ENCODE data around the gene ANTKMT.
A peak's percentile ranks its signal among the peaks of the same experiment; 100 is the strongest.

ANTKMT gene, protein sequence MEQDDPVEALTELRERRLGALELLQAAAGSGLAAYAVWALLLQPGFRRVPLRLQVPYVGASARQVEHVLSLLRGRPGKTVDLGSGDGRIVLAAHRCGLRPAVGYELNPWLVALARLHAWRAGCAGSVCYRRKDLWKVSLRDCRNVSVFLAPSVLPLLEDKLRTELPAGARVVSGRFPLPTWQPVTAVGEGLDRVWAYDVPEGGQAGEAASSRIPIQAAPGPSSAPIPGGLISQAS

DNA sequence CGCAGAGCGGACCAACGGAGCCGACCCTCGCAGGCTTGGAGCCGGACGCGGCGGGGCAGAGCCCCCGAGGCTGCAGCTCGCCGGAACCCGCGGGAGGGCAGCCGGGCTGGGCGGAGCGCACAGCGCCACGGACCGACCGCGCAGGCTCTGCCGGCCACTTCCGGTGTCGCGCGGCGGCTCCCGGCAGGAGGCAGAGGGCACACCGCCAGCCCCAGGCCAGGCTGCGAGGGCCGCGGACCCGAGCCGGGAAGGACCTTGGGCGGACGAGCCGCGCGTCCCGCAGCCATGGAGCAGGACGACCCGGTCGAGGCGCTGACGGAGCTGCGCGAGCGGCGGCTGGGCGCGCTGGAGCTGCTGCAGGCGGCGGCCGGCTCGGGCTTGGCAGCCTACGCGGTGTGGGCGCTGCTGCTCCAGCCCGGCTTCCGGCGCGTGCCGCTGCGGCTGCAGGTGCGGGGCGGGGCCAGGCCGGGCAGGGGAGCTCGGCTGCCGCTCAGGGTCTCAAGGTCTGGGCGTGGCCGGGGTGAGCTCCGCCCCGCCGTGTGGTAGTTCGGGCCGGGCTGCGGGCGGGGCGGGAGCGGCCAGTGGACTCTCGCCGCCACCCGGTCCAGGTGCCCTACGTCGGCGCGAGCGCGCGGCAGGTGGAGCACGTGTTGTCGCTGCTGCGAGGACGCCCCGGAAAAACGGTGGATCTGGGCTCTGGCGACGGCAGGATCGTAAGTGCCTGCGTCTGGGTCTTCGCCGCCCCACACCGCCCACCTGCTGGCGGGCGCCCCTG is at the start of gene ANTKMT:
Gene ANTKMT (plus strand): TSS at position 157 of the 775 bp plus-strand sequence. CDS start 129 bp downstream, at position 286.
- DNase-seq (ENCODE audit: low read depth in 2 of 2), result peak; percentile 70 to 79

GRCh38 chr16:671353-672131 is 49.4 kb upstream of the ANTKMT start:
- DNase-seq (ENCODE audit: low read depth in 2 of 2), result no peak

DNA sequence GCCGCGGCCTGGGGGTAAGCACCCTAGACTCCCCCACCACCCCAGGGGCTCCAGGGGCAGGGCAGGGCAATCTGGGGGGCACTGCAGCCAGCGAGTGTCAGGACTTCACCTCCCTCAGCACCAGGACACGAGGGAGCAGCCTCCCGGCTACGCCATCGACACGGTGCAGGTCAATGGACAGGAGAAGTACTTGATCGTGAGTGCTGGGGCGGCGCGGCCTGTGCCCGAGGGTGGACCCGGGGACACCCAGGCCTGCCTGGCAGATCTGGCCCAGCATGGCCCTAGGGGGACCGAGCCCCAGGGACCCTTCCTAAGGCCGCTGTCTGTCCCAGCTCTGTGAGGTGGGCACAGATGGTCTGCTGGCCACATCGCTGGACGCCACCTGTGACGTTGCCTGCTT is 48.6 kb upstream of the ANTKMT start:
- no peak for DNase-seq (ENCODE audit: low read depth in 2 of 2)

DNA sequence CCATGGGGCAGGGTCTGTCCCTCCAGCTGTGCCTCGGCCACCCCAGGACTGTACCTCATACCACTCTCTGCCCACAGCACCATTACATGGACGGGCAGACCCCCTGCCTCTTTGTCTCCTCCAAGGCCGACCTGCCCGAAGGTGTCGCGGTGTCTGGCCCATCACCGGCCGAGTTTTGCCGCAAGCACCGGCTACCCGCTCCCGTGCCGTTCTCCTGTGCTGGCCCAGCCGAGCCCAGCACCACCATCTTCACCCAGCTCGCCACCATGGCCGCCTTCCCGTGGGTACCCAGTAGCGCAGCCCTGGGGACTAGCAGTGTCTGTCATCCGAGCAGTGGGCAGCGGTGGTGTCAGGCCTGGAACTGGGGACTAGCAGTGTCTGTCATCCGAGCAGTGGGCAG is 48.1 kb upstream of the ANTKMT start:
- DNase-seq (ENCODE audit: low read depth in 2 of 2), result no peak

DNA sequence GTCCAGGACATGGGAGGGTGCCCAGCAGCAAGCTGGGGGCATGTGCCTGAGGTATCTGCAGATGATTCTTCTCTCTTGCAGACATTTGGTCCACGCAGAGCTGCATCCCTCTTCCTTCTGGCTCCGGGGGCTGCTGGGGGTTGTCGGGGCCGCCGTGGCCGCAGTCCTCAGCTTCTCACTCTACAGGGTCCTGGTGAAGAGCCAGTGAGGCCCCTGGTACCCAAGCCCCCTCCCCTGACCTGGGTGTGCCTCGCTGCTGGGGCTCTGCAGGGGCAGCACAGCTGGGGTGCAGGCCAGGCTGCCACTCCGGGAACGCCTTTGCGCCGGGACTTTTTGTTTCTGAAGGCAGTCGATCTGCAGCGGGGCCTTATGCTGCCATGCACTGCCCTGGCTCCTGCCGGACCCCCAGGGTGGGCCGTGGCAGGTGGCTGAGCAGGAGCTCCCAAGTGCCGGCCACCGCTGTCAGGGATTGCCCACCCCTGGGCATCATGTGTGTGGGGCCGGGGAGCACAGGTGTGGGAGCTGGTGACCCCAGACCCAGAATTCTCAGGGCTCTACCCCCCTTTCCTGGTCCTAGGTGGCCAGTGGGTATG is 47.5 kb upstream of the ANTKMT start:
- no peak for DNase-seq (ENCODE audit: low read depth in 2 of 2)

GRCh38 chr16:674214-674881 is 46.6 kb upstream of the ANTKMT start:
- DNase-seq (ENCODE audit: low read depth in 2 of 2), result no peak

- DNase-seq (ENCODE audit: low read depth in 2 of 2), result no peak
Measured at GRCh38 chr16:674968-675883, 45.7 kb upstream of the ANTKMT start, which contains the start of gene RHBDL1. TSS of gene RHBDL1 (plus strand) at chr16:675671. CDS start at chr16:675791, 120 bp downstream.

- no peak for DNase-seq (ENCODE audit: low read depth in 2 of 2)
Measured at GRCh38 chr16:675884-676564, 44.9 kb upstream of the ANTKMT start.

DNA sequence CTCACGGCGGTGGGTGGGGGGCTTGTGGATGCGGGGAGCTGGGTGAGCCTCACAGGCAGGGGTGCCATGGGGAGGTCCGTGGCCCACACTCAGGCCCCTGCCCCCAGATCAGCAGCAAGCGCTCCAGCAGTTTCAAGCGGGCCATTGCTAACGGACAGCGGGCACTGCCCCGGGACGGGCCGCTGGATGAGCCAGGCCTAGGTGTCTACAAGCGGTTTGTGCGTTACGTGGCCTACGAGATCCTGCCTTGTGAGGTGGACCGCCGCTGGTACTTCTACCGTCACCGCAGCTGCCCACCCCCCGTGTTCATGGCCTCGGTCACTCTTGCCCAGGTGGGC is 44.4 kb upstream of the ANTKMT start:
- DNase-seq (ENCODE audit: low read depth in 2 of 2), result no peak

DNA sequence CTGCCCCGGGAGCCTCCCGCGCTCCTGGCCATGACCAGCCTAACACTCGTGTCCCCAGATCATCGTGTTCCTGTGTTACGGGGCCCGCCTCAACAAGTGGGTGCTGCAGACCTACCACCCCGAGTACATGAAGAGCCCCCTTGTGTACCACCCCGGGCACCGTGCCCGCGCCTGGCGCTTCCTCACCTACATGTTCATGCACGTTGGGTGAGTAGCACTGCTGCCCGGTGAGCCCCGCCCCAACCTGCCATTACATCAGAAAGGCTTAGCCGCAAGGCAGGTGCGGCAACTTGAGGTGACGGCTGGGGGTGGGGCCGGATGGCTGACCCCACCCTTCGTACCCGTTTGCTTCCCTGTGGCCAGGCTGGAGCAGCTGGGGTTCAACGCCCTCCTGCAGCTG is 44.0 kb upstream of the ANTKMT start:
- no peak for DNase-seq (ENCODE audit: low read depth in 2 of 2)

DNA sequence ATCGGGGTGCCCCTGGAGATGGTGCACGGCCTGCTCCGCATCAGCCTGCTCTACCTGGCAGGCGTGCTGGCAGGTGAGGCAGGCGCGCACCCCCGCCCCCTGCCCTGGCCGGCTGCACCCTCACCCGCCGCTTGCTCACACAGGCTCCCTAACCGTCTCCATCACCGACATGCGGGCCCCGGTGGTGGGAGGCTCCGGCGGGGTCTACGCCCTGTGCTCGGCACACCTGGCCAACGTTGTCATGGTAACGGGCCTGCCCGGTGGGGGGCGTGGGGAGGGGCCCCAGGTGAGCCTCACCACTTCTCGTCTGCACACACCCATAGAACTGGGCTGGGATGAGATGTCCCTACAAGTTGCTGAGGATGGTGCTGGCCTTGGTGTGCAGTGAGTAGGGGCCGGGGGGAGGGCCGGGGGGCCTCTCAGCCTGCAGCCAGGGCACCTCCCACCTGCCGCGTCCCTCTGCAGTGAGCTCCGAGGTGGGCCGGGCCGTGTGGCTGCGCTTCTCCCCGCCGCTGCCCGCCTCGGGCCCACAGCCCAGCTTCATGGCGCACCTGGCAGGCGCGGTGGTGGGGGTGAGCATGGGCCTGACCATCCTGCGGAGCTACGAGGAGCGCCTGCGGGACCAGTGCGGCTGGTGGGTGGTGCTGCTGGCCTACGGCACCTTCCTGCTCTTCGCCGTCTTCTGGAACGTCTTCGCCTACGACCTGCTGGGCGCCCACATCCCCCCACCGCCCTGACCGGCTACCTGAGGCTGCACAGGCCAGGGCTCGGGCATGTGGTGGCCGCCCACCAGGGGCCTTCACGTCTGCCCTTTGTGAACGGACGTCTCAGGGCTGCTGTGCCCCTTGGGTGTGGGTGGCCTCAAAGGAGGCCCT is 43.4 kb upstream of the ANTKMT start:
- DNase-seq (ENCODE audit: low read depth in 2 of 2), result no peak

DNA sequence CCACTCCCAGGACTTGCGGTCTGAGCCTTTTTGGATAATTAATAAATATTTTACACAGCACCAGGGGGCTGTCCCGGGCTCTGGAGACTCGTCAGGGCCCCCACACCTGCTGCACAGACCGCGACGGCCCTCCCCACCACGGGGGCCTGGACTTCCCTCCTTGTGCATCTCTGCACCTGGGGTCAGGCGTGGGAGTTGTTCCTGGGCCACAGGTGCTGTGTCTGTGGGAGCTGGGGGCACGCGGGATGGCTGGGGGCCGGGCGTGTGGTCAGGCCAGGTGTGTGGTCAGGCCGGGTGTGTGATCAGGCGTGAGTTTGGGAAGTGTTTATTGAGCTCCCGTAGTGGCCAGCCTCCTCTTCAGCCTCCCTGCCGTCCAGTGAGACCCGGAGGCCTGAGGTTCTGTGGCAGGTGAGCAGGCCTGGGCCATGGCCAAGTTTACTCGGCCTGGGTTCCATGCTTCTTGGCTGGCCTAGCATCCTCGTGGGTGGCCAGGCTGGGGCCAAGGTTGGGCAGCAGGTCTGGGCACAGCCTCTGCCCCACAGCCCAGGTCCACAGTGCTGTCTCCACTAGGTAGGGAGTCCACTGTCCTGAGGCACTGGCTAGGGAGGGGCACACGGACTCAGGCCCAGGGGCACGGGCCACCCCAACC is 42.6 kb upstream of the ANTKMT start:
- no peak for DNase-seq (ENCODE audit: low read depth in 2 of 2)

DNA sequence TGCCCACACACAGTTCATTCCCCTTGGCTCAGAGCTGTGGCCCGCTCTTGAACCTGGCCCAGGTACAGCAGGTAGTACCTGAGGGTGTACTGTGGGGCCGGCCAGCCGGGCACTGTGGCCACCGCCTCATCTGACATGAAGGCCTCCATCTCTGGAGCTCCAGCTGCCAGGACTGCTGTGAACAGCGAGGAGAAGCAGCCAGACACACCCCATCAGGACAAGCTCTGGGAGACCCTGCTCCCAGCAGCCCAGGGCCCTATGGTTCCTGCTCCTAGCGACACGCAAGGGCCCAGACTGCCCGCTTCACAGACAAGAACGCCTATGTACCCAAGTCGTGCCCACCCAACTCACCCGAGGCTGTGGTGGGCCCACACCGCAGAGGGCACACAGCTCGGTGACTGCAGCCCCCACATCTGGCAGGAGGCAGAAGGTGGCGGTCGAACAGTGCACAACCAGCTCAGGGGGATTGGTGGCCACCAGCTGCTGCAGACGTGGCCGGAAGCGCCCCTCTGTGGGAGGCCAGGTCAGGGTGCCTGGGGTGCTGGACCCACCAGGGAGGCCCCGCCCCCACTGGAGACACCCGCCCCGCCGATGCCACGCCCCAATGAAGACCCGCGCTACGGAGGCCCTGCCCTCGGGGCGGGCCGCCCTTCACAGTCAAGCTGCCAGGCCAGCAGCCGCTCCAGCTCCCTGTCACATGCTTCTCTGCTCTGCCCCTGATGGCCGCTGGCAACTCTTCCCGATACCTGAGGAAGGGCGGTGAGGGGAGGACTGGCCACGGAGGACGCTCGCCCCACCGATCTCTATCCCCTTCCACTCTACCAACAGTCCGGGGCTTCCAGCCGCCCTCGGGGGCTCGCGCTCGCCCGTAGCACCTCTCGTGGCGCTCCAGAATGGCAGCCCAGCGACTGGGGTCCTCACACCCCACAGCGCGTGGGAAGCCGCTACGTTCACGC is 41.8 kb upstream of the ANTKMT start:
- DNase-seq (ENCODE audit: low read depth in 2 of 2), result peak; percentile 40 to 59

- DNase-seq (ENCODE audit: low read depth in 2 of 2), result peak; percentile 80 to 90
Measured at GRCh38 chr16:679814-680624, 40.9 kb upstream of the ANTKMT start, which contains the start of gene STUB1. TSS of gene STUB1 (plus strand) at chr16:680410. CDS start at chr16:680526, 116 bp downstream.

DNA sequence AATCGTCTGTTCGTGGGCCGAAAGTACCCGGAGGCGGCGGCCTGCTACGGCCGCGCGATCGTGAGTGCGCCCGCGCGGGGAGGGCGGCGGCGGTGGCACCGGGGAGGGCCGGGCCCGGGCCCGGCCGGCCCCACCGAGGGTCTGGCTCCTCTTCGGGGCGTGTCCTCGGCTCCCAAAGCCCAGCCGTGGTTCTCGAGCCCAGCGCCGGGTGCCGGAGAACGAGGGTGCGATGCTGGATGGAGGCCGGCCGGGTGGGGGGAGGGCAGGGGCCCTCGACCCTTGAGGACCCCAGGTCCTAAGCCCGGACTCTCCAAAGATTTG is 40.4 kb upstream of the ANTKMT start:
- no peak for DNase-seq (ENCODE audit: low read depth in 2 of 2)

GRCh38 chr16:680967-681745 is 39.8 kb upstream of the ANTKMT start:
- no peak for DNase-seq (ENCODE audit: low read depth in 2 of 2)
